Amygdala (tissue), 56 donors: ENCODE measurements around the gene CHST3.
"Not testable (repeated sequence)": the region's sequence is repeated elsewhere in the genome, so short reads cannot be mapped to it uniquely, and the experiment has no call there.

Source experiments
- DNase-seq, 56 donors: peaks; one replicate each; lab custom pipeline; 2025; lab: John Stamatoyannopoulos, UW

The CHST3 gene

GRCh38 chr10:71946700-71947099, 17.5 kb upstream of the CHST3 start:
- DNase-seq: peak in 17 of 56 donors; percentile 9 to 74 (median 40)

- no peak for DNase-seq
Measured at GRCh38 chr10:71948496-71949067, 15.6 kb upstream of the CHST3 start.

DNA sequence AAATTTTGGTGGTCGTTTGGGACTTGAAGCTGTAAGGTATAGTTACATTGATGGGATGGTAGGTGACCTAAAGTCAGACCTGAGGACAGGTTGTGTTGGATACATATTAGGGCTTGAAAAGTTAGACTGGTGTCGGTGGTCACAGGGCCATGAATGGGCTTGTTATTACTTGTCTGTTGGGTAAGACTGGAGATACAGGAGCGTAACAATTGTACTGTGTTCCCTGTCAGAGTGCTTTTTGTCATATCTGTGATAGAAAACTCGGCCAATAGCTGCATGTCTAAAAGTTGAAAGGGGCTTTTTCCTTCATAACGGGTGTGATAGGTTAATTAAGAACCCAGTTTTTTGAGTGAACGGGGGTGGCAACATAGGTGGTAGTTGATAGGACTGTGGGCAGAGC, 13.5 kb upstream of the CHST3 start:
- no peak for DNase-seq

- no peak for DNase-seq
Measured at GRCh38 chr10:71952745-71953144, 11.4 kb upstream of the CHST3 start.

GRCh38 chr10:71957546-71958275, 6.5 kb upstream of the CHST3 start:
- DNase-seq: no peak

- no peak for DNase-seq
Measured at GRCh38 chr10:71959526-71959925, 4.7 kb upstream of the CHST3 start.

DNA sequence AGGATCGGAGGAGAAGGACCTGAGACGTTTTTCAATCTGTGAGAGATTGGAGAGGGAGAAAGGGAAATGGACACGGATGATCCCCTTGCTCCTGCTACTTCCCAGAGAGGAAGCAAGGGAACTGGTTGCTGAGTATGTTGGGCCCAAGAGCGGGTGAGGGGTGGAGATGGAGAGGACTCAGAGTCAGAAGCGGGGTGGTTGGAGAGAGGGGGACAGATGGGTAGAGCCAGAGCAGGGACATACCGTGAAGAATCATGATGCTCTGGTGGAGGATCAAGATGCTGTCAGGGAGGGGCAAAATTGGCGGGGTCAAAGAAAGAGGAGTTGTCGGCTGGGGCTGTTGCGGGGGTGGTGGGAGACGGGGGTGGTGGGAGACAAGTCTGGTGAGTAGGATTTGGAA, 2.4 kb upstream of the CHST3 start:
- DNase-seq: no peak

- no peak for DNase-seq
Measured at GRCh38 chr10:71962901-71963300, 1.3 kb upstream of the CHST3 start.

- peak in 1 of 56 donors; percentile 53 for DNase-seq
Measured at GRCh38 chr10:71963351-71964097, 671 bp upstream of the CHST3 start.

DNA sequence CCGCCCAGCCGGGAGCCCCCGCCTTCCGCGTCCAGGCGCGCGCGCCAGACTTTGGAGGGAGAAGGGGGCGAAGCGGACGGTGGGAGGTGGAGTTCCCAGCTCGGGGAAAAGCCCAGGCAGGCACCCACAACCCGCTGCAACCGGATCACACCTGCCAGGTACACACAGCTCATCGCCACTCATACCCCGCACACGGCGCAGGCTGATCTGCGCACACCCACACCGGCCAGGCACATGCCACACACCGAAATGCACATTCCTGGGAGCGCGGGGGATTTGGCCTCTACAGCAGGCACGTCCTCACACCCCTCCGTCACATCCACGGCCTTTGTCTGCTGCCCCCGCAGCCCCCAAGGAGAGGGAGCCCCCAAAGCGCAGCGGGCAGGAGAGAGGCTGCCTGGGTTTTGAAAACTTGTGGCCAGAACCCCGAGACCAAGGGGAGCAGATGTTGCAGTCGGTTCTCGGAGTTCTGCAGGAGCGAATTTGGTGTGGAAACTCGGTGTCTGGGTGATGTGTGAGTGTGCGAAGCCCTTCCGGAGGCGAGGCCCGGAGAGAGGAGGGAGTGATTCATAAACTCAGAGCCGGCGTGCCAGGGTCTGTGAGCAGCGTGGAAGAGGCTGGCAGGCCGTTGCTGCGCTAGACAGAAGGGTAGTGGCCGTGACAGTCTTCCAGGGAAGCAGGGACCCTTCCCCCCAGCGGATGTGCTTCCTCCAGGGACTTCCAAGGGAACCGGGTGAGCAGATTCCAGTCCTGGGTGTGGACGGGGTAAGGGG, 734 bp downstream of the CHST3 start:
- DNase-seq: peak in 11 of 56 donors; percentile 29 to 51 (median 43)

- DNase-seq: peak in 7 of 56 donors; percentile 28 to 48 (median 34)
Measured at GRCh38 chr10:71965623-71966022, 1.4 kb downstream of the CHST3 start.

DNA sequence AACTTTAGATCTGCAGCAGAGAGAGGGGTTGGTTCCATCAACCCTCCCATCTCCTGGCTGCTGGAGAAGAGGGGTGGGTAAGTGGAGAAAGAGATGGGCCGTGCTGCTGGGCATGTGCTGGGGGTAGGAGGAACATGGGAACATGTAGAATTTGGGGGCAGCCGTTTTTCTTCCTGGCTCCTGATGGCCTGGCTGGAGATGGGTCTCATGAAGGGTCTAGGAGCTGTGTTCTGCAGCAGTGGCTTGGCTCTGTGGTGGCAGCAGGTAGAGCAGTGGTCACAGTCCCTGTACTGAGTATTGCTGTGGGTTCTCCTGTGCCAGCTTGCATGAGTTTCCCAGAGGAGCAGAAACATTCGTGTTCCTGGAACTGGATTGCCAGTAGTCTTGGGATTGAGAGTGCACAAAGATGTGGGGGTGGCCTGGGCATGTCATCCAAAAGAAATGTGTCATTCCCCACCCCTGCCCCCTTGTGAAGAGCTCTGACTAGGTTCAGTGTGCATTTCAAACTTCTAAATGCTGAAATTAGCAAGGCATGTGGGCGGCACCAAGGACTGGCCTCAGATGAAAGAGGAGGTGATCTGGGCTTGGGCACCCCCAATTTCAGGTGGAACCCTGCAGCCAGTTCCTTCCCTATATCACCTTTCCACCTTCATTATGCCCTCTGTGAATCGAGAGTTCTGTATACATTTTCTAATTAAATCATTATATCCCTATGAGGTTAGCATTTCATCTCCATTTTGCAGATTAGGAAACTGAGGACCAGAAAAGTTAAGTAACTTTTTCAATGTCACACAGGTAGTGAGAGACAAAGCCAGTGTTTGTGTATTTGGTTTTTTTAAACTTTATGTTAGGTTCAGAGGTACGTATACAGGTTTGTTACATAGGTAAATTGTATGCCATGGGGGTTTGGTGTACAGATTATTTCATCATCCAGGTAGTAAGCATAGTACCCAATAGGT, 2.1 kb downstream of the CHST3 start:
- DNase-seq: peak in 1 of 56 donors; percentile 45

- not testable (repeated sequence) for DNase-seq
Measured at GRCh38 chr10:71967958-71968357, 3.8 kb downstream of the CHST3 start.

- DNase-seq: no peak
Measured at GRCh38 chr10:71968553-71969474, 4.6 kb downstream of the CHST3 start.

DNA sequence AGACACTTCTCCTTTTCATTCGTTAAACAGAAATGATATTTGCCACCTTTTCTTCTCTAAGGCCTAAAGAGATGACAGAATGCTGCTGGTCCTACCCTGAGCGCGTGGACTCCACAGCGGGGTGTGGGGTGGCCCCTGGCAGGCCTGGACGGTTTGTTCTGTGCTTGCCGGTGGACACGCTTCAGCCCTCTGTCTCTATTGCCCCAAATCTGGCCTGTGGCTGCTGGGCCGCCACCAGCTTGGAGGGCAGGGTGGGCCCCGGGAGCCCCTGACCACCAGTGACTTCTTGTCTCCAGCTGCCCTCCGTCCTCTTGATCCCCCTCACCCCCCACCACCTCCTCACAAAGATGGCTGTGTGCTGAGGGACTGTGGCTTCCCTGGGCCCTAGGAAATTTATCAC, 5.7 kb downstream of the CHST3 start:
- DNase-seq: peak in 1 of 56 donors; percentile 35

GRCh38 chr10:71970331-71970730, 6.1 kb downstream of the CHST3 start:
- peak in 2 of 56 donors; percentile 47 for DNase-seq

DNA sequence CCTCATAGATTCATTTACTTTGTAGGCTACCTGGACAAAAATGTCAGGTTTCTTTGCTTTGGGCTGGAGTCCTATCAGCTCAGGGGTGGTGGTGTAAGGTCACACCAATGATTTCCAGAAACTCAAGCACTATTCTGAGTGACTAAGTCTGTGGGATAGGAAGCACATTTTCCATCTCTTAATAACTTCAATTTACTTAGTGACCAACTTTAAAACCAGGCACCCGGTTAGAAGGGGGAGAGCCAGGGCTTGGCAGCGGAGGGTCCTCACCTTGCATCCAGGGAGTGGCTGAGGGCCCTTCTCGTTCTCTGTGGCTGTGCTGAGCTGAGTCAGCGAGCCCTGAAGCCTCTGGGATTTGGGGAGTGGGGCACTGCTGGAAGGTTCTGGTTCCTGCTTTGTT, 6.7 kb downstream of the CHST3 start:
- DNase-seq: no peak

DNA sequence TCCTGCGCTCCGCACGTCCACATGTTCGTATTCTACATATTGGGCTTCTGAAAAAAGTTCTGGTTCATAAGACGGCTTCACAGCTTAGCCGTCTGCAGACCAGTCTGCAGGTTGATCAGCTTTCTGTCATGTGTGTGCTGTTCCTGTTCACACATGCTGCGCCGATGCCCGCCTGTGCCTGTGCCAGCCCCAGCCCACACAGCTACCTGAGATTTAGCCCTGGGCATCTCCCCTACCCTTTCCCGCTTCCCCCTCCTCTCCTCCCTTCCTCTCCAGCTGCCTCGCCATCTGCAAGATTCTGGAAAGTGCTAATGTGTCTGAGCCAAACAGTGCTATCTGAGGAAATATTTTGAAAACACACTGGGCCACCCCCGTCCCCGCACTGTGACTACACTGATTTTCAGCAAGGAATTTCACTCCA, 7.1 kb downstream of the CHST3 start:
- peak in 9 of 56 donors; percentile 19 to 52 (median 38) for DNase-seq
